ENCODE measurements around the gene SEBOX.

Gene SEBOX

DNA sequence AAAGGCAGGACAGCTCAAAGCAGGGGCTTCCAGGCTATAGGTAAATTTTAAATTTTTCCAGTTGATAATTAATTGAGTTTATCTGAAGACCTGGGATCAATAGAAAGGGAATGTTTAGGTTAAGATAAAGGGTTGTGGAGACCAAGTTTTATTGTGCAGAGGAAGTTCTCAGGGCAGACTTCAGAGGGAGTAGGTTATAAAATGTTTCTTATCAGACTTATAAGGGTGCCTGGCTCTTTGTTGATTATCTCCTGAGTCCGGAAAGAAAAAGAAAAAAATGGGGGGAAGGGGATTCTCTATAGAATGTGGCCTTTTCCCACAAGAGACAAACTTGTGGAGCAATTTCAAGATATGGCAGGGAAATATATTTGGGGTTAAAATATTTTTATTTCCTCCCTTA lies 25.1 kb upstream of the SEBOX start:
- no peak for TF ChIP-seq CTCF (IDR thresholded peaks at IDR 0.05; ENCODE audit: insufficient read depth, low read length, missing control alignments)

GRCh38 chr17:28388106-28388505 lies 23.1 kb upstream of the SEBOX start:
- no peak overlapping the region for H3K4me3 ChIP-seq (ENCODE audit: low read depth, low read length)
- TF ChIP-seq CTCF (IDR thresholded peaks at IDR 0.05; ENCODE audit: insufficient read depth, low read length, missing control alignments) = no peak
- no peak for DNase-seq (ENCODE audit: low read depth, low spot score)
- POLR2A ChIA-PET = no interaction called here
- CTCF ChIA-PET = no interaction called here

More for the DNA sequence above, 25.1 kb upstream of the SEBOX start:
- ChIA-PET CTCF (interaction anchor here (1.2 to 1.6 kb wide), 2 partner anchors 11 to 27 kb away, joined by 4 to 6 read pairs; no protein-coding TSS in a partner anchor), POLR2A (no interaction called here)
- no peak for DNase-seq (ENCODE audit: low read depth, low spot score)
- no peak overlapping the region for H3K4me3 ChIP-seq (ENCODE audit: low read depth, low read length)

GRCh38 chr17:28386391-28386790 lies 21.4 kb upstream of the SEBOX start:
- CTCF ChIA-PET = interaction anchor here (1.4 kb wide), 1 partner anchor 31 kb away, joined by 5 read pairs; no protein-coding TSS in a partner anchor
- TF ChIP-seq CTCF (IDR thresholded peaks at IDR 0.05; ENCODE audit: insufficient read depth, low read length, missing control alignments) = no peak
- POLR2A ChIA-PET = no interaction called here
- no peak for DNase-seq (ENCODE audit: low read depth, low spot score)
- no peak overlapping the region for H3K4me3 ChIP-seq (ENCODE audit: low read depth, low read length)

- CTCF ChIA-PET = interaction anchor here (1.0 to 1.5 kb wide), 3 partner anchors 9 to 31 kb away, joined by 3 to 4 read pairs (median 4); no protein-coding TSS in a partner anchor
- no peak for DNase-seq (ENCODE audit: low read depth, low spot score)
- TF ChIP-seq CTCF (IDR thresholded peaks at IDR 0.05; ENCODE audit: insufficient read depth, low read length, missing control alignments) = no peak
- POLR2A ChIA-PET = no interaction called here
- H3K4me3 ChIP-seq (ENCODE audit: low read depth, low read length) = no peak overlapping the region
Measured at GRCh38 chr17:28385406-28385805, 20.4 kb upstream of the SEBOX start.

DNA sequence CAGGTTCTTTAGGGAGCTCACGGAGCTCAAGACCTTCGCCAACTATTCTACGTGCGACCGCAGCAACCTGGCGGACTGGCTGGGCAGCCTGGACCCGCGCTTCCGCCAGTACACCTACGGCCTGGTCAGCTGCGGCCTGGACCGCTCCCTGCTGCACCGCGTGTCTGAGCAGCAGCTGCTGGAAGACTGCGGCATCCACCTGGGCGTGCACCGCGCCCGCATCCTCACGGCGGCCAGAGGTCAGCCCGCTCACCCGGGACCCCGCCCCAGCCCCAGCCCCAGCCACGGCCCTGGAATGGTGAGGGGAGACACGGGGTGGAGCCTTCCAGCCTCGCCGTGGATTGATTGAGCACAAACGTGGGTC lies 20.0 kb upstream of the SEBOX start:
- TF ChIP-seq CTCF (IDR thresholded peaks at IDR 0.05; ENCODE audit: insufficient read depth, low read length, missing control alignments) = no peak
- ChIA-PET POLR2A (no interaction called here), CTCF (interaction anchor here (1.0 to 1.5 kb wide), 3 partner anchors 9 to 32 kb away, joined by 3 to 4 read pairs (median 4); no protein-coding TSS in a partner anchor)
- H3K4me3 ChIP-seq (ENCODE audit: low read depth, low read length) = no peak overlapping the region
- no peak for DNase-seq (ENCODE audit: low read depth, low spot score)

- CTCF ChIA-PET = interaction anchor here (1.1 to 1.5 kb wide), 2 partner anchors 10 to 17 kb away, joined by 3 to 4 read pairs; no protein-coding TSS in a partner anchor
- POLR2A ChIA-PET = interaction anchor here (1.0 kb wide), 1 partner anchor 10 kb away, joined by 4 read pairs; no protein-coding TSS in a partner anchor
- no peak for DNase-seq (ENCODE audit: low read depth, low spot score)
- no peak for TF ChIP-seq CTCF (IDR thresholded peaks at IDR 0.05; ENCODE audit: insufficient read depth, low read length, missing control alignments)
- no peak overlapping the region for H3K4me3 ChIP-seq (ENCODE audit: low read depth, low read length)
Measured at GRCh38 chr17:28384281-28385036, 19.5 kb upstream of the SEBOX start.

All from AG04449 (cell line).